SK-N-MC (cell line): ENCODE data around the gene DMBX1.

Experiments
- DNase-seq: peaks from one replicate; pipeline ENCODE4 v3.0.0-alpha.2; 2011; ENCODE audit warnings: low read depth, low spot score
- H3K27ac ChIP-seq: fragments of 200-600 bp; sonication (generic); 2 replicates; pipeline ENCODE4 v1.5.1; 2016; ENCODE audit warnings: mixed run types
- H3K36me3 ChIP-seq: fragments of 200-600 bp; sonication (generic); 2 replicates; pipeline ENCODE4 v1.6.1; 2017; ENCODE audit warnings: antibody characterized with exemption, low read length, mixed read lengths; ENCODE audit not compliant: insufficient read depth
- H3K4me3 ChIP-seq: fragments of 200-600 bp; sonication (generic); 2 replicates; pipeline ENCODE4 v1.5.1; 2016
- H3K9ac ChIP-seq: fragments of 200-600 bp; sonication (generic); 2 replicates; pipeline ENCODE4 v1.8.0; 2017; ENCODE audit warnings: mixed run types, mixed read lengths; ENCODE audit not compliant: insufficient read length
- H3K9me3 ChIP-seq: fragments of 200-600 bp; sonication (generic); 2 replicates; pipeline ENCODE4 v1.6.1; 2017; ENCODE audit warnings: low read depth, mild to moderate bottlenecking, antibody characterized with exemption, low read length, moderate library complexity, mixed read lengths
- EZH2 ChIP-seq: fragments of 200-600 bp; sonication (generic); IDR thresholded peaks from one replicate; pipeline ENCODE4 v1.6.1; 2017; ENCODE audit warnings: antibody characterized with exemption
- FOXP2 ChIP-seq: optimal IDR thresholded peaks from 2 replicates; pipeline ENCODE3; 2011; ENCODE audit warnings: mild to moderate bottlenecking, moderate library complexity; ENCODE audit not compliant: insufficient read depth; ENCODE audit errors: extremely low read length, control extremely low read depth
- POLR2AphosphoS5 ChIP-seq: IDR thresholded peaks from 2 replicates; pipeline ENCODE4 v1.6.1; 2012; ENCODE audit warnings: mild to moderate bottlenecking, low read depth, low read length, borderline replicate concordance

DMBX1 gene

GRCh38 chr1:46464915-46465314, 24.7 kb upstream of the DMBX1 start:
- Histone ChIP-seq H3K27ac (no peak overlapping the region), H3K9me3 (no peaks in the 10 kb centered on the region), H3K4me3 (no peak overlapping the region), H3K36me3 (no peaks in the 10 kb centered on the region), H3K9ac (no peak overlapping the region)
- DNase-seq, result no peak
- TF ChIP-seq POLR2AphosphoS5, result no peak
- no peak for TF ChIP-seq EZH2
- no peak for TF ChIP-seq FOXP2

- DNase-seq, result no peak
- H3K4me3 ChIP-seq, result no peak overlapping the region
- no peaks in the 10 kb centered on the region for H3K9me3 ChIP-seq
- H3K9ac ChIP-seq, result no peak overlapping the region
- H3K27ac ChIP-seq, result no peak overlapping the region
- no peak for TF ChIP-seq POLR2AphosphoS5
- no peak for TF ChIP-seq FOXP2
- no peaks in the 10 kb centered on the region for H3K36me3 ChIP-seq
Measured at GRCh38 chr1:46465981-46466476, 23.6 kb upstream of the DMBX1 start.

GRCh38 chr1:46466477-46467182, 23.0 kb upstream of the DMBX1 start:
- no peaks in the 10 kb centered on the region for H3K36me3 ChIP-seq
- H3K9me3 ChIP-seq, result no peaks in the 10 kb centered on the region
- TF ChIP-seq EZH2 (peak; percentile 66), FOXP2 (no peak)
- no peak for DNase-seq
- peak overlapping the region; percentile 11 for H3K9ac ChIP-seq
- H3K4me3 ChIP-seq, result peak overlapping the region; percentile 81
- H3K27ac ChIP-seq, result no peak overlapping the region

GRCh38 chr1:46467183-46467504, 22.5 kb upstream of the DMBX1 start:
- Histone ChIP-seq H3K27ac (no peak overlapping the region), H3K9me3 (no peaks in the 10 kb centered on the region), H3K4me3 (peak overlapping the region; percentile 81), H3K36me3 (no peaks in the 10 kb centered on the region), H3K9ac (no peak overlapping the region)
- DNase-seq, result no peak
- TF ChIP-seq EZH2 (no peak), FOXP2 (no peak), POLR2AphosphoS5 (no peak)

- TF ChIP-seq EZH2 (no peak), POLR2AphosphoS5 (no peak), FOXP2 (no peak)
- Histone ChIP-seq H3K9me3 (no peaks in the 10 kb centered on the region), H3K27ac (no peak overlapping the region), H3K4me3 (no peak overlapping the region), H3K9ac (no peak overlapping the region), H3K36me3 (no peaks in the 10 kb centered on the region)
- DNase-seq, result no peak
Measured at GRCh38 chr1:46469881-46470280, 19.8 kb upstream of the DMBX1 start.

GRCh38 chr1:46471848-46472492, 17.7 kb upstream of the DMBX1 start:
- TF ChIP-seq FOXP2 (no peak), EZH2 (no peak), POLR2AphosphoS5 (no peak)
- H3K9me3 ChIP-seq, result no peaks in the 10 kb centered on the region
- no peak overlapping the region for H3K27ac ChIP-seq
- H3K36me3 ChIP-seq, result no peaks in the 10 kb centered on the region
- DNase-seq, result no peak
- H3K9ac ChIP-seq, result no peak overlapping the region
- H3K4me3 ChIP-seq, result no peak overlapping the region

GRCh38 chr1:46472498-46473181, 17.0 kb upstream of the DMBX1 start:
- Histone ChIP-seq H3K27ac (no peak overlapping the region), H3K9ac (no peak overlapping the region), H3K9me3 (no peaks in the 10 kb centered on the region), H3K36me3 (no peaks in the 10 kb centered on the region), H3K4me3 (no peak overlapping the region)
- no peak for TF ChIP-seq POLR2AphosphoS5
- no peak for DNase-seq

GRCh38 chr1:46473991-46474390, 15.6 kb upstream of the DMBX1 start:
- H3K9ac ChIP-seq, result no peak overlapping the region
- H3K9me3 ChIP-seq, result no peaks in the 10 kb centered on the region
- no peak for TF ChIP-seq FOXP2
- TF ChIP-seq POLR2AphosphoS5, result no peak
- TF ChIP-seq EZH2, result no peak
- no peak for DNase-seq
- no peak overlapping the region for H3K4me3 ChIP-seq
- H3K36me3 ChIP-seq, result no peaks in the 10 kb centered on the region
- no peak overlapping the region for H3K27ac ChIP-seq
